ENCODE results near the gene PFDN1.
A peak's percentile ranks its signal among the peaks of the same experiment; 100 is the strongest.

PFDN1 gene

GRCh38 chr5:140328036-140328764 is 25.3 kb upstream of the PFDN1 start:
- no peak for DNase-seq (ENCODE audit: low read depth)

GRCh38 chr5:140327589-140327988 is 24.7 kb upstream of the PFDN1 start:
- DNase-seq (ENCODE audit: low read depth): no peak

GRCh38 chr5:140325486-140325885 is 22.6 kb upstream of the PFDN1 start:
- DNase-seq (ENCODE audit: low read depth): no peak

GRCh38 chr5:140324617-140325241 is 21.8 kb upstream of the PFDN1 start:
- no peak for DNase-seq (ENCODE audit: low read depth)

GRCh38 chr5:140324041-140324600 is 21.2 kb upstream of the PFDN1 start:
- DNase-seq (ENCODE audit: low read depth): no peak

- peak; percentile 88 for DNase-seq (ENCODE audit: low read depth)
Measured at GRCh38 chr5:140322751-140323731, 20.1 kb upstream of the PFDN1 start.

GRCh38 chr5:140321796-140322195 is 18.9 kb upstream of the PFDN1 start:
- no peak for DNase-seq (ENCODE audit: low read depth)

- no peak for DNase-seq (ENCODE audit: low read depth)
Measured at GRCh38 chr5:140319833-140320232, 16.9 kb upstream of the PFDN1 start.

- DNase-seq (ENCODE audit: low read depth): no peak
Measured at GRCh38 chr5:140318792-140319191, 15.9 kb upstream of the PFDN1 start.

GRCh38 chr5:140317859-140318258 is 15.0 kb upstream of the PFDN1 start:
- DNase-seq (ENCODE audit: low read depth): no peak

- no peak for DNase-seq (ENCODE audit: low read depth)
Measured at GRCh38 chr5:140312791-140313189, 9.9 kb upstream of the PFDN1 start.

- DNase-seq (ENCODE audit: low read depth): peak; percentile 88
Measured at GRCh38 chr5:140312067-140312790, 9.3 kb upstream of the PFDN1 start.

GRCh38 chr5:140311011-140311467 is 8.1 kb upstream of the PFDN1 start:
- peak; percentile 69 for DNase-seq (ENCODE audit: low read depth)

- no peak for DNase-seq (ENCODE audit: low read depth)
Measured at GRCh38 chr5:140310434-140310833, 7.5 kb upstream of the PFDN1 start.

GRCh38 chr5:140309706-140310249 is 6.9 kb upstream of the PFDN1 start:
- no peak for DNase-seq (ENCODE audit: low read depth)

GRCh38 chr5:140305471-140305870 is 2.6 kb upstream of the PFDN1 start:
- DNase-seq (ENCODE audit: low read depth): no peak

- no peak for DNase-seq (ENCODE audit: low read depth)
Measured at GRCh38 chr5:140303966-140304365, 1.1 kb upstream of the PFDN1 start.

- DNase-seq (ENCODE audit: low read depth): no peak
Measured at GRCh38 chr5:140301136-140301535, 1.8 kb downstream of the PFDN1 start.

- DNase-seq (ENCODE audit: low read depth): no peak
Measured at GRCh38 chr5:140299056-140299455, 3.8 kb downstream of the PFDN1 start.

GRCh38 chr5:140298183-140298601 is 4.7 kb downstream of the PFDN1 start:
- DNase-seq (ENCODE audit: low read depth): no peak

GRCh38 chr5:140297283-140297682 is 5.6 kb downstream of the PFDN1 start:
- no peak for DNase-seq (ENCODE audit: low read depth)
